ENCODE measurements around the gene FOXP1.

FOXP1 gene

GRCh38 chr3:71162221-71162620 lies 421.3 kb downstream of the FOXP1 start:
- no peak for DNase-seq

DNA sequence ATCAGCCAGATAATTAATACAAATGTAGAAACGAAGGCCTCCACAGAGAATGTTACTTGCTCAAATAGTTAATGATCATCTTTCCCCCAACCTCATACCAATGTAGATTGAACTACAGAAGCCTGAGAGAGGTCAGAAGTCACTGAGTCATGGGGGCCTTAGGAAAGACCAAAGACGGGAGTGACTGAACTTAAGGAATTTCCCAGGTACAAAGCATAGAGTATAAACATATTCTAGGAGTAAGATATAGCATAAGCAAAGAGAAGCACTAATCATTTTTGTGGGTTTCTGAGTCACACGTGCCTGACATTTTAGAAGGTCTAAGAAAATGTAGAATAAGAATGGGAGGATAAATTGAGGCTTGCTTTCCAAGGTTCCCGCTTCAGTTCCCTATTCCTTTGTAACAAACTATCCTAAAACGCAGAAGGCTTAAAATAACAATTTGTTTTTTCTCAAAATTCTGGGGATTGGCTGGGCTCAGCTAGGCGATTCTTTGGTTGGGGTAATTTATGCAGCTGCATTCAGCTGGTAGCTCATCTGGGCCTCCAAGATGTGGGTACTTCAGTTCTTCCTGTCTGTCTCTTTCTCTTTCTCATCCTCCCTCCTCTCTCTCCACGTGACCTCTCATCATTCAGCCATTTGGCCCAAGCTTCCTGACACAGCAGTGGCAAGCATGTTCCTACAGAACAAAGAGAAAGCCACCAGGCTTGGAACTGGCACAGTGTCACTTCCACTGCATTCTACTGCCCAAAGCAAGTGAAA lies 422.6 kb downstream of the FOXP1 start:
- no peak for DNase-seq

- DNase-seq, result no peak
Observed at GRCh38 chr3:71156062-71156665, 427.4 kb downstream of the FOXP1 start.

GRCh38 chr3:71154846-71155245 lies 428.7 kb downstream of the FOXP1 start:
- no peak for DNase-seq

- DNase-seq, result no peak
Observed at GRCh38 chr3:71153713-71154112, 429.8 kb downstream of the FOXP1 start.

GRCh38 chr3:71152892-71153265 lies 430.6 kb downstream of the FOXP1 start:
- DNase-seq, result no peak

- DNase-seq, result no peak
Observed at GRCh38 chr3:71152039-71152891, 431.3 kb downstream of the FOXP1 start.

GRCh38 chr3:71149959-71150954 lies 433.3 kb downstream of the FOXP1 start:
- no peak for DNase-seq

- DNase-seq, result no peak
Observed at GRCh38 chr3:71148455-71149060, 435.0 kb downstream of the FOXP1 start.

DNA sequence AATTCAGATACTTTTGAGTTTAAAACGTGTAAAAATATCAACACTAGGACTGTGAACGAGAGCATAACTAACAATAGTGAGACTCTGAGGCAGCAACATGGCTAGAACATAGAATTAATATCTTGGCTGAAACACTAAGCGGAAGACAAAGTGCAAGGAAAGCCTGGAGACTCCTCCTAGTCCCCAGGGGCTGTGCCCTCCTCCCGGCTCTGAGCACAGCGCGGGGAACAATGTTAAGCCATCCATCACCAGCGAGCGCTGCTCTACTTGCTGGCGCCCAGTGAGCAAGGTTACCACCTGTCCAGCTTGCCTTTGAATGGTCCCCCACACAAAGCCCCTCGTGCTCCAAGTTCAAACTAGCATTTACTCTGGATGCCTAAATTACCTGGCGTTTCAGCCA lies 436.9 kb downstream of the FOXP1 start:
- DNase-seq, result no peak

GRCh38 chr3:71145954-71146353 lies 437.6 kb downstream of the FOXP1 start:
- DNase-seq, result no peak

DNA sequence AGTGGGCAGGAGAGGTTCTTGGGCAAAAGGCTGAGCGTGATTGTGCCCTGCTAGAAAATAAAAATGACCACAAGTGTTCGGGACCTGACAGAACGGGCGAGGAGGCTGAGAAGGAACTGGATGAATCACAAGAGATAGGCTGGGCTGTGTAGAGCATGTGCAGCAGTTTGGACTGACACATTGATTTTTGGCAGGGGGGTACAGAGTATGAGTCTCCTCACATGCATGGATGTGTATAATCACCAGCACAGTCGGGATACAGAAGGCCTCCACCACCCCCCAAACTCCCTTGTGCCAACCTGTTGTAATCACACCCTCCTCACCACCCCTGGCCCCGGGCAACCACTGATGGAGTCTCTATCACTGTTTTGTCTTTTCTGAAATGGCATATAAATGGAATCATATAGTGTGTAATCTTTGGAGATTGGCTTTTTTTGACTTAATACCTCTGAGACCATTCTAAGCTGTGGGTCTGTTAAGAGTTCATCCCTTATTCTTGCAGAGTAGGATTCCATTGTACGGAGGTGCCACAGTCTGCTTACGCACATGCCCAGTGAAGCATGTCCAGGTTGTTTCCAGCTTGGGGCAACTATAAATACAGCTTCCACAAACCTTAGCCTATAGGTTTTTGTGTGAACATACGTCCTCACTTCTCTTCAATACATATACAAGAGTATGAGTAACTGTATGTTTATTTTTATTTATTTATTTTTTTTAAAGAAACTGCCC lies 438.8 kb downstream of the FOXP1 start:
- no peak for DNase-seq

DNA sequence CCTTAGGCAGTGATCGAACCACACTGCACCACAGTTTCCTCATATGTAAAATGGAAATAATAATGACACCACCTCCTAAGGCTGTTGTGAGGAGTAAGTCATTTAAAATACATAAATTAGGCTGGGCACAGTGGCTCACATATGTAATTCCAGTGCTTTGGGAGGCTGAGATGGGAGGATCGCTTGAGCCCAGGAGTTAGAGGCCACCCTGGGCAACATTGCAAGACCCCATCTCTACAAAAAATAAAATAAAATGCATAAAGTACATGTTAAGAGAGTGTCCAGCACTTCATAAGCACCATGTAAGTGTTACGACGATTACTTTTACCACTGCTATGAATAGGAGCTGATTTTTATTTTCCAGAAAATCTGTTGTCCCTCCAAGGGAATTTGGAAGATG lies 440.0 kb downstream of the FOXP1 start:
- DNase-seq, result no peak

DNA sequence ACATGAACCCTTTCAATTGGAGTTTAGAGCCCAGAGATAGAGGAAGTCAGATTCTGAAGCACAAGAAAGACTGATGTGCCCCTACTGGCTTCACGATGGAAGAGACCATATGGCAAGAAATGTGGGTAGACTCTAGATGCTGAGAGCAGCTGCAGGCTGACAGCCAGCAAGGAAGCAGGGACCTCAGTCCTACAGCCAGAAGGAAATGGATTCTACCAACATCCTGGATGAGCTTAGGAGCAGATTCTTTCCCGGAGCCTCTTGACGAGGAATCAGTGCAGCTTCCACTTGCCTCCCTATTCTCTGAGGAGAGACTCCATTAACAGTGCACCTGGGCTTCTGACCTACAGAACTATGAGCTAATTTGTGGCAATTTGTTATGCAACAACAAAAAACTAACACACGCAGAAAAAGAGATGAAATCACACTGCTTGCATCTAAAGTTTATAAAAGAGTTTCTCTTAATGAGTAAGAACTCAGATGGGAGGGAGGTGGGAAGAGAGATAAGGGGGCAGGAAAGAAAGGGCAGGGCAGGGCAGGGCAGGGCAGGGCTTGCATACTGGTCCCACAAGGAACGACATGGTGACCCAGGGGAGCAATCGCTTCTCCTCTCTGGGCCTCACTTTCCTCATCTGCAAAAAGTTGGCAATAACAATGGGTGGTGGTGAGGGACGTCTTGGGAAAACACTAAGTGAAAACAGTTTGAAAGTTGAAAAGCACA lies 440.9 kb downstream of the FOXP1 start:
- no peak for DNase-seq

DNA sequence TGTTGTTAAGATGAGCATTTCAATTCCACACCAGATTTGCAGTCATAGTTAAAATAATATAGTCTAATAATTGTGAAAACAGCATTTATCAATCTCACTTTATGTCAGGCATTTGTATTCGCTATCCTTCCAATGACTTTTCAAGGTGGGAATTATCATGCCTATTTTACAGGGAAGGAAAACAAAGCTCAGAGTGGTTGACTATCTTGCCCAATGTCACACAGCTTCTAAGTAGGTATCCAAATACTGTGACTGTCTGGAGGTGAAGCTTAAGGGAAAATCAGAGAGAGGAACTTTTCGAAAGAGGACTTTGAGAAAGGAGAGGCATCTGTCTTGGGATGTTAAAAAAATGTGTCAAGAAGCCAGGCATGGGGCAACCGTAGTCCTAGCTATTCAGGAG lies 443.1 kb downstream of the FOXP1 start:
- no peak for DNase-seq

GRCh38 chr3:71139496-71139895 lies 444.0 kb downstream of the FOXP1 start:
- no peak for DNase-seq

DNA sequence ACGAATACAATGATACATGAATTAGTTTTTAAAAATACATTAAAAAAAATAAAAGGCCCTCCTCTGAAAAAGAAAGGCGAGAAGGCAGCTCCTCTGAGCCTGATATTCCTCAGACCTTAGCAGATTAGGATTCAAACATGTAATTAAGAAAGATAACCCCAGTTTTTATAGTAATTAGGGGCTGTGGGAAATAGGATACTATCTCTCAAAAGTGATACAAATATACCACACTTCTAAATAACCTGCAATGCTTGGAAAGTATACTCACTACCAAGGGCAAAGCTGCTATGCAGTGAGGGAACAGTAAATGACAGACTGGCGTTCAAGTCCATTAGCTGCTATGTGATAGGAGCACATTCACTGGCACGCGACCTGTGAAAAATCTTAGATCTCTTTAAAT lies 445.1 kb downstream of the FOXP1 start:
- DNase-seq, result no peak

DNA sequence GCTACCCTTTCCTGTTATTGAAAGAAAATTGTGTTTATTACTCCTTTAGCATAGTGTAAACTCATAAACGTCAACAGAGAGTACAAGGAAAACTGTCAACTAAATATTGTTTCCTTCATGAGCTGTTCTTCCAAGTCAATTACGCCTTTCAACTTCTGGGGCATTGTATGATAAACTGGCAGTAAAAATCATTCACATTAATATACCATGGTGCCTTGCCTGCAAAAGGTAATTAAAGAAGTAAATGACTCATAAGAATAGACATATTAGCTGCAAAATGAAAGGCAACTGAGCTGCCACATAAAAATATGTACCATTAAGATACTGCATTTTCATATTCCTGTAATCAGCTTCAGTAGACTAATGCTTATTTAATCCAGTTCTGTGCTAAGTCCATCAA lies 447.3 kb downstream of the FOXP1 start:
- no peak for DNase-seq

- no peak for DNase-seq
Observed at GRCh38 chr3:71135373-71136088, 448.0 kb downstream of the FOXP1 start.

- DNase-seq, result no peak
Observed at GRCh38 chr3:71134521-71134920, 449.0 kb downstream of the FOXP1 start.

Measured in GF-D8 (cell line).